Progenitor cell of endocrine pancreas (in vitro differentiated cells): Measurements from ENCODE around the gene FAM83B. TPM values are rescaled to one million over a fixed set of nuclear protein-coding genes. Genes with fewer than 3 reads are reported as not detected.
"Not testable (repeated sequence)": the region's sequence is repeated elsewhere in the genome, so short reads cannot be mapped to it uniquely, and the experiment has no call there.

Experiments used
- DNase-seq: peaks from one replicate; pipeline ENCODE4 v3.0.0; 2021; ENCODE audit warnings: low spot score; ENCODE audit not compliant: unreplicated experiment
- H3K27ac Mint-ChIP-seq: 2 replicates; pipeline ENCODE4 v1.8.0; 2021; ENCODE audit warnings: mild to moderate bottlenecking, moderate library complexity, mixed read lengths
- H3K27me3 Mint-ChIP-seq: 2 replicates; pipeline ENCODE4 v1.8.0; 2021; ENCODE audit warnings: mixed read lengths
- H3K36me3 Mint-ChIP-seq: 2 replicates; pipeline ENCODE4 v1.8.0; 2022; ENCODE audit warnings: mixed read lengths; ENCODE audit not compliant: insufficient read depth
- H3K4me1 Mint-ChIP-seq: 2 replicates; pipeline ENCODE4 v1.8.0; 2021; ENCODE audit warnings: low read depth, mixed read lengths
- H3K4me3 Mint-ChIP-seq: 2 replicates; pipeline ENCODE4 v1.8.0; 2021; ENCODE audit warnings: low read depth, mild to moderate bottlenecking, moderate library complexity, mixed read lengths
- H3K9me3 Mint-ChIP-seq: 2 replicates; pipeline ENCODE4 v1.8.0; 2021; ENCODE audit warnings: low read depth, mixed read lengths
- CTCF ChIP-seq: fragments of 200-600 bp; sonication (generic); IDR thresholded peaks from one replicate; pipeline ENCODE4 v1.5.0; 2021; ENCODE audit warnings: antibody characterized with exemption, mild to moderate bottlenecking; ENCODE audit not compliant: unreplicated experiment
- total RNA-seq: library from RNA; stranded (reverse); gene quantifications from 2 replicates; pipeline ENCODE4 v1.2.1, GENCODE V29; 2021

The FAM83B gene
- total RNA-seq, 1 donor from 2014 or later = 17.4 TPM

GRCh38 chr6:54878718-54879117 lies 32.1 kb downstream of the FAM83B start:
- Mint-ChIP-seq H3K4me3 (no peak overlapping the region), H3K9me3 (peaks cover 3% of the 10 kb centered on the region), H3K4me1 (peaks cover 9% of the 10 kb centered on the region), H3K27me3 (no peaks in the 10 kb centered on the region), H3K36me3 (peaks cover 3% of the 10 kb centered on the region), H3K27ac (no peak overlapping the region)
- no peak for TF ChIP-seq CTCF
- no peak for DNase-seq

GRCh38 chr6:54879188-54879985 lies 32.8 kb downstream of the FAM83B start:
- peaks cover 7% of the 10 kb centered on the region for H3K4me1 Mint-ChIP-seq
- DNase-seq = no peak
- H3K27ac Mint-ChIP-seq = no peak overlapping the region
- no peak for TF ChIP-seq CTCF
- peaks cover 3% of the 10 kb centered on the region for H3K9me3 Mint-ChIP-seq
- H3K27me3 Mint-ChIP-seq = no peaks in the 10 kb centered on the region
- no peak overlapping the region for H3K4me3 Mint-ChIP-seq
- peaks cover 3% of the 10 kb centered on the region for H3K36me3 Mint-ChIP-seq

- Mint-ChIP-seq H3K36me3 (peaks cover 6% of the 10 kb centered on the region), H3K27me3 (no peaks in the 10 kb centered on the region), H3K9me3 (peaks cover 5% of the 10 kb centered on the region), H3K27ac (no peak overlapping the region), H3K4me1 (peaks cover 5% of the 10 kb centered on the region), H3K4me3 (no peak overlapping the region)
- no peak for DNase-seq
- no peak for TF ChIP-seq CTCF
These were observed 34.6 kb downstream of the FAM83B start for GRCh38 chr6:54881067-54881730.

- H3K27me3 Mint-ChIP-seq, H3K9me3 Mint-ChIP-seq, H3K36me3 Mint-ChIP-seq, H3K27ac Mint-ChIP-seq, H3K4me1 Mint-ChIP-seq, DNase-seq, H3K4me3 Mint-ChIP-seq: not testable (repeated sequence)
These were observed 35.3 kb downstream of the FAM83B start for GRCh38 chr6:54881891-54882290.

GRCh38 chr6:54886932-54887584 lies 40.5 kb downstream of the FAM83B start:
- peaks cover 2% of the 10 kb centered on the region for H3K9me3 Mint-ChIP-seq
- no peaks in the 10 kb centered on the region for H3K27me3 Mint-ChIP-seq
- no peak for TF ChIP-seq CTCF
- no peak for DNase-seq
- H3K4me3 Mint-ChIP-seq = no peak overlapping the region
- no peaks in the 10 kb centered on the region for H3K4me1 Mint-ChIP-seq
- no peak overlapping the region for H3K27ac Mint-ChIP-seq
- peaks cover 6% of the 10 kb centered on the region for H3K36me3 Mint-ChIP-seq
